ENCODE results near the gene RAX. TPM values are rescaled to one million over a fixed set of nuclear protein-coding genes. Genes with fewer than 3 reads are reported as not detected.
A peak's percentile ranks its signal among the peaks of the same experiment; 100 is the strongest.

Gene RAX
- total RNA-seq, 1 donor from 2014 or later, result not detected

DNA sequence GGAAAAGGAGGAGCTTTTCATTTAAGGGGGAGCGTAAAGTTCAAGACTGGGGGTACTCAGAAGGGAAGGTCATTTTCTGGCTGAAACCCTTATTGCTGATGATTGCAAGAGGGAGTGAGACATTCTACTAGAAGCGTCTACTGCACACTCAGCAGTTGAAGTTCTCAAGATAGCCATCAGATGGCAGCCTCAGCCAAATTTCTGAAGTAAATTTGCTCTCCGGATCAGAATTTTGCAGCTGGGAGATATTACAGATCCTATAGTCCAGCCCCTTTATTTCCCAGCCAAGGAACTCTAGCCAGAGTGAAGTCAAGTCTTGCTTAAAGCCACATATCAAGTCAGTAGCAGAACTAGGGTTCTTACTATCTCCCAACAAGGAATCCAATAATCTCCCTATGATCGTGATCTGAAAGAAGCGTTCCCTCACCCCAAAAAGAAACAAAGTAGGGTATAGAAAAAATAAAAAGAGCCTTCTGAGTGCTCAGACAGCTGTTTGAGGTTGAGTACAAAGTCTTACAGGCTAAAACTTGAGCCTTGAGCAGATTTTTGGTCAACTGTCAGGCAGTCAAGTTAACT is 24.0 kb downstream of the RAX start:
- intact Hi-C loops (cut with DNase I), result loop anchor here (2.0 kb wide), 1 partner anchor 154 kb away; no protein-coding TSS in a partner anchor
- Histone ChIP-seq H3K4me3 (no peak overlapping the region), H3K27ac (no peak overlapping the region), H3K27me3 (no peaks in the 10 kb centered on the region), H3K9me3 (no peaks in the 10 kb centered on the region), H3K4me1 (no peaks in the 10 kb centered on the region), H3K36me3 (no peaks in the 10 kb centered on the region)
- TF ChIP-seq, protein P1, sequence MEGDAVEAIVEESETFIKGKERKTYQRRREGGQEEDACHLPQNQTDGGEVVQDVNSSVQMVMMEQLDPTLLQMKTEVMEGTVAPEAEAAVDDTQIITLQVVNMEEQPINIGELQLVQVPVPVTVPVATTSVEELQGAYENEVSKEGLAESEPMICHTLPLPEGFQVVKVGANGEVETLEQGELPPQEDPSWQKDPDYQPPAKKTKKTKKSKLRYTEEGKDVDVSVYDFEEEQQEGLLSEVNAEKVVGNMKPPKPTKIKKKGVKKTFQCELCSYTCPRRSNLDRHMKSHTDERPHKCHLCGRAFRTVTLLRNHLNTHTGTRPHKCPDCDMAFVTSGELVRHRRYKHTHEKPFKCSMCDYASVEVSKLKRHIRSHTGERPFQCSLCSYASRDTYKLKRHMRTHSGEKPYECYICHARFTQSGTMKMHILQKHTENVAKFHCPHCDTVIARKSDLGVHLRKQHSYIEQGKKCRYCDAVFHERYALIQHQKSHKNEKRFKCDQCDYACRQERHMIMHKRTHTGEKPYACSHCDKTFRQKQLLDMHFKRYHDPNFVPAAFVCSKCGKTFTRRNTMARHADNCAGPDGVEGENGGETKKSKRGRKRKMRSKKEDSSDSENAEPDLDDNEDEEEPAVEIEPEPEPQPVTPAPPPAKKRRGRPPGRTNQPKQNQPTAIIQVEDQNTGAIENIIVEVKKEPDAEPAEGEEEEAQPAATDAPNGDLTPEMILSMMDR (IDR thresholded peaks at IDR 0.05), result peak; percentile 17 to 60 (median 55)
- DNase-seq (ENCODE audit: low spot score in 2 of 2), result no peak

DNA sequence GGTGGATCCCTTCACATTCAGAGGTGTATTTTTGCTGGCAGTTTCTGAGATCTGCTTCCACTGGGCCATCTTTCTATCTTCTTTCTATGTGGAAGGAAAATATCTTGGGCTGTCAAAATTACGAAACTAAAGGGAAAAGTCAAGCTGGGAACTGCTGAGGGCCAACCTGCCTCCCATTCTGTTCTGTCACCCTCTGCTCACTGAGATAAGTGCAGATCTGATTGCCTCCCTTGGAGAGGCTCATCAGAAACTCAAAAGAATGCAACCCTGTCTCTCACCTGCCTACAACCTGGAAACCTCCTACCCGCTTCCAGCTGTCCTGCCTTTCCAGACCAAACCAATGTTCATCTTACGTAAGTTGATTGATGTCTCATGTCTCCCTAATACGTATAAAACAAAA is 26.5 kb downstream of the RAX start:
- DNase-seq (ENCODE audit: low spot score in 2 of 2), result no peak
- Histone ChIP-seq H3K4me3 (no peak overlapping the region), H3K36me3 (no peaks in the 10 kb centered on the region), H3K27ac (no peak overlapping the region), H3K27me3 (no peaks in the 10 kb centered on the region), H3K4me1 (no peaks in the 10 kb centered on the region), H3K9me3 (no peaks in the 10 kb centered on the region)
- intact Hi-C loops (cut with DNase I), result no loop called here
- TF ChIP-seq, protein P1 (IDR thresholded peaks at IDR 0.05), result no peak

DNA sequence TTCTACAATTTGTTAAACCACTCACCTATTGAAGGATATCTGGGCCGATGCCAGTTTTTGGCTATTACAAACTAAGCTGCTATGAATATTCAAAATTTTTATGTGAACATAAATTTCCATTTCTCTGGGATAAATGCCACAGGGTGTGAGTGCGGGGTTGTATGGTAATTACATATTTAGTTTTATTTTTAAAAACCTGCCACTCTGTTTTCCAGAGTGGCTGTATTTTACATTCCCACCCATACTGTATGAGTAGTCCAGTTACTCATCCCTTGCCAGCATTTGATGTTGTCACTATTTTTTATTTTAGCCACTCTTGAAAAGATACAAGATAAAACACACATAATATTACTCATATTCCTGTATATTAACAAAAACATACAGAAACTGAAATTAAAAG is 30.3 kb downstream of the RAX start:
- no peaks in the 10 kb centered on the region for H3K27me3 ChIP-seq
- no peaks in the 10 kb centered on the region for H3K36me3 ChIP-seq
- TF ChIP-seq, protein P1 (IDR thresholded peaks at IDR 0.05), result no peak
- no peak overlapping the region for H3K4me3 ChIP-seq
- intact Hi-C loops (cut with DNase I), result no loop called here
- no peak overlapping the region for H3K27ac ChIP-seq
- no peaks in the 10 kb centered on the region for H3K4me1 ChIP-seq
- DNase-seq (ENCODE audit: low spot score in 2 of 2), result no peak
- no peaks in the 10 kb centered on the region for H3K9me3 ChIP-seq

DNA sequence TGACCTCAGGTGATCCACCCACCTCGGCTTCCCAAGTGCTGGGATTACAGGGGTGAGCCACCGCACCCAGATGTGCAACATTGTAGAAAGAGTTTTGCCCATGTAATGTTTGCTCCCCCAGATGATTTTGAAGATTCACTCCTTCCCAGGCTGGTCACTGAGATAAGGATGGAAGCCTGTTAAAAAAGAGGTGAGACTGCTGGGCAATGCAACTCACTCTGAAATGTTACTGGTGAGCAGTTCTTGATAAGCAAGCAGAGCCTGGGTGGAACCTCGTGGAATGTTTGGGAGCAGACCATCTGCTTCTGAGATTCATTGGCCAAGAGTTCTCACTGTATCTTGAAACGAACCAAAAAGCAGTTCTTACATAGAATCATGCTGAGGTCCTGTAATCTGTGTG is 33.6 kb downstream of the RAX start:
- intact Hi-C loops (cut with DNase I), result no loop called here
- no peak overlapping the region for H3K27ac ChIP-seq
- DNase-seq (ENCODE audit: low spot score in 2 of 2), result no peak
- TF ChIP-seq, protein P1 (IDR thresholded peaks at IDR 0.05), result no peak
- H3K27me3 ChIP-seq, result no peaks in the 10 kb centered on the region
- H3K4me1 ChIP-seq, result no peaks in the 10 kb centered on the region
- H3K9me3 ChIP-seq, result no peaks in the 10 kb centered on the region
- H3K36me3 ChIP-seq, result no peaks in the 10 kb centered on the region
- no peak overlapping the region for H3K4me3 ChIP-seq

DNA sequence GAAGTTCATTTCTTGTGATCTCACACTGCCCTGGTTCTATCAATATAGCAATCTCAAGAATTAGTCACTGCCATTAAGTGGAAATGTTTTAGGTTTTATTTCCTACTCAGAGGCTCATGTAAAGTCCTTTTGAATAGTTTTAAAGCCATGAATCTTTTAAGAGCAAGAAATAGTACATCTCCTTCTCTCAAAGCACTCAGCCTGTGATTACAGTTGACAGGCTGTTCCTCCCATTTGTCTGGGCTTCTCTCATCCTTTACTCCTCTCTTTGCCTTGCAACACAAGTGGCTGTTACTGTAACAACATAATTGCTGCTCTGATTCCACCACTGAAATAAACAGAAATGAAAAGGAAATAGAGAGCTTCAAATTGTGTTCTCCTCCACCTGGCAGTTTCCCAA is 34.9 kb downstream of the RAX start:
- intact Hi-C loops (cut with DNase I), result no loop called here
- Histone ChIP-seq H3K36me3 (no peaks in the 10 kb centered on the region), H3K9me3 (no peaks in the 10 kb centered on the region), H3K4me3 (no peak overlapping the region), H3K27ac (no peak overlapping the region), H3K4me1 (no peaks in the 10 kb centered on the region), H3K27me3 (no peaks in the 10 kb centered on the region)
- TF ChIP-seq, protein P1 (IDR thresholded peaks at IDR 0.05), result no peak
- no peak for DNase-seq (ENCODE audit: low spot score in 2 of 2)

DNA sequence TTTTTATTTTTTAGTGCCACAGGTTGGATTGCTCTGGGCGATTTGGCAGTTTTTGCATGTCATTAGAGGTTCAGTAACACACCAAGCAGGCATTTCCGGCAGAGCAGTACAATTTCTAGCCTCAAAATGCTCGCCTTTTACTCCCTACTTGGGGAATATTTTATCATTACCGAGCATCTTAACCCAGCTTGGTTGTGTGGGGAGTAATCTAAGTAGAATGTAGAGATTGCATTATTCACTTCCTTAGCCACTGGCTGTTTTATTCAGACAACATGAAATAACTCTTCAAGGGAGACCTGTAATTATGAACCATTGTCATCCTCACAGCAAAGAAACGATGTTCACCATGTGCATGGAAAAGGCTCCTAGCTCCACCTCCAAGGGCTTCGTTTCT is 40.2 kb downstream of the RAX start:
- Histone ChIP-seq H3K9me3 (no peaks in the 10 kb centered on the region), H3K4me3 (no peak overlapping the region), H3K27ac (no peak overlapping the region), H3K27me3 (no peaks in the 10 kb centered on the region), H3K36me3 (no peaks in the 10 kb centered on the region), H3K4me1 (no peaks in the 10 kb centered on the region)
- intact Hi-C loops (cut with DNase I), result no loop called here
- DNase-seq (ENCODE audit: low spot score in 2 of 2), result no peak
- TF ChIP-seq, protein P1 (IDR thresholded peaks at IDR 0.05), result no peak

All from ascending aorta (tissue), 2 donors.